ENCODE data around the gene SP110.
"Not testable (repeated sequence)": the region's sequence is repeated elsewhere in the genome, so short reads cannot be mapped to it uniquely, and the experiment has no call there.

DNA sequence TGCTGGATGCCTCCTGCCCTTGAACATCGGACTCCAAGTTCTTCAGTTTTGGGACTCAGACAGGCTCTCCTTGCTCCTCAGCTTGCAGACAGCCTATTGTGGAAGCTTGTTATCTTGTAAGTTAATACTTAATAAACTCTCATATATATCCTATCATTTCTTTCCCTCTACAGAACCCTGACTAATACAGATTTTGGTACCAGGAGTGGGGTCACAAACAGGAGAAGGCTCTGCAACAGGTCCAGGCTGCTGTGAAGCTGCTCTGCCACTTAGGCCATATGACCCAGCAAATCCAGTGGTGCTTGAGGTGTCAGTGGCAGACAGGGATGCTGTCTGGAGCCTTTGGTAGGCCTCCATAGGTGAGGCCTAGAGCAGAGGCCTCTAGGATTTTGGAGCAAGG lies 100.0 kb downstream of the SP110 start:
- TF ChIP-seq EP300 (IDR thresholded peaks at IDR 0.05): not testable (repeated sequence)
- TF ChIP-seq, protein P1, sequence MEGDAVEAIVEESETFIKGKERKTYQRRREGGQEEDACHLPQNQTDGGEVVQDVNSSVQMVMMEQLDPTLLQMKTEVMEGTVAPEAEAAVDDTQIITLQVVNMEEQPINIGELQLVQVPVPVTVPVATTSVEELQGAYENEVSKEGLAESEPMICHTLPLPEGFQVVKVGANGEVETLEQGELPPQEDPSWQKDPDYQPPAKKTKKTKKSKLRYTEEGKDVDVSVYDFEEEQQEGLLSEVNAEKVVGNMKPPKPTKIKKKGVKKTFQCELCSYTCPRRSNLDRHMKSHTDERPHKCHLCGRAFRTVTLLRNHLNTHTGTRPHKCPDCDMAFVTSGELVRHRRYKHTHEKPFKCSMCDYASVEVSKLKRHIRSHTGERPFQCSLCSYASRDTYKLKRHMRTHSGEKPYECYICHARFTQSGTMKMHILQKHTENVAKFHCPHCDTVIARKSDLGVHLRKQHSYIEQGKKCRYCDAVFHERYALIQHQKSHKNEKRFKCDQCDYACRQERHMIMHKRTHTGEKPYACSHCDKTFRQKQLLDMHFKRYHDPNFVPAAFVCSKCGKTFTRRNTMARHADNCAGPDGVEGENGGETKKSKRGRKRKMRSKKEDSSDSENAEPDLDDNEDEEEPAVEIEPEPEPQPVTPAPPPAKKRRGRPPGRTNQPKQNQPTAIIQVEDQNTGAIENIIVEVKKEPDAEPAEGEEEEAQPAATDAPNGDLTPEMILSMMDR (IDR thresholded peaks at IDR 0.05): not testable (repeated sequence)
